ENCODE data around the gene MAB21L4. TPM values are rescaled to one million over a fixed set of nuclear protein-coding genes. Genes with fewer than 3 reads are reported as not detected.

MAB21L4 gene
- total RNA-seq, 1 experiment from 2014 or later: not detected

DNA sequence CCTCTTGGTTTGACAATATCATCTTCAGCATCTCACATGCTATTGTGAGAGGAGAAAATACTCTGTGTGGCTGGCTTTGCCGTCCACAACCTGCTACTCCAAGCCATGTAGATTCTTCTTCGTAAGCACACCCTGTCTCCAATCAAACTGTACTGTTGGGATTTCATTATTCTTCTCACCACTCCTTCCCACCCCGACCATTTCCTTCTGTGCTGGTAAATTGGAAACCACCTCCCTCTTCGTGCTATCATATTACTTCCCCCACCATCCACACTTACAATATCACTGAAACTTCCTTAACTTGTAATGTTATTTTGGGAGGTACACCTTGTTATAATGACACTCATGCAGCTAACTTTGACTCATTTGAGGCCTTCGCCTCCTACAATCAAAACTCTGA lies 30.6 kb downstream of the MAB21L4 start:
- CTCF ChIA-PET: interaction anchor here (0.7 kb wide), 1 partner anchor 542 kb away, joined by 3 read pairs; no protein-coding TSS in a partner anchor
- BruUV-seq (replicated peaks): no TSS peak
- H3K36me3 ChIP-seq (ENCODE audit: control insufficient read depth in 1 of 2, insufficient read depth in 2 of 2, low read length in 2 of 2): no peaks in the 10 kb centered on the region

More for the DNA sequence above, 30.6 kb downstream of the MAB21L4 start:
- H3K4me1 ChIP-seq (ENCODE audit: control insufficient read depth in 1 of 2, insufficient read depth in 2 of 2, low read length in 2 of 2): no peaks in the 10 kb centered on the region
- no peak overlapping the region for H2AFZ ChIP-seq (ENCODE audit: low read depth, low read length, poor library complexity, severe bottlenecking)
- RAD21 ChIA-PET (ENCODE audit: low non-redundant PET in 1 of 2, low total read pairs in 2 of 2, uncharacterized antibody in 2 of 2, unreplicated experiment in 2 of 2): no interaction called here
- ATAC-seq (no peak), DNase-seq (ENCODE audit: low read depth, low spot score) (no peak)
- H3K9me2 ChIP-seq (ENCODE audit: insufficient read depth): no peaks in the 10 kb centered on the region
- no peaks in the 10 kb centered on the region for H3K9me3 ChIP-seq (ENCODE audit: control insufficient read depth in 1 of 2, insufficient read depth in 1 of 2, low read depth in 1 of 2, low read length in 2 of 2)
- no peak overlapping the region for H3K4me2 ChIP-seq (ENCODE audit: low read length)
- no peak overlapping the region for H3K27ac ChIP-seq (ENCODE audit: low read depth, low read length)
- POLR2A ChIA-PET: no interaction called here
- H3K79me2 ChIP-seq (ENCODE audit: insufficient read depth, low read length): no peaks in the 10 kb centered on the region
- no peak overlapping the region for H3K4me3 ChIP-seq (replicated peaks in 1 of 2; ENCODE audit: low read depth in 1 of 2, low read length in 2 of 2)
- no peaks in the 10 kb centered on the region for H4K20me1 ChIP-seq (ENCODE audit: insufficient read depth)
- no peak overlapping the region for H3K9ac ChIP-seq (ENCODE audit: low read length)
- TF ChIP-seq EZH2 (IDR thresholded peaks at IDR 0.05): no peak
- no peak for TF ChIP-seq ZFX (IDR thresholded peaks at IDR 0.05)
- no peak for TF ChIP-seq POLR2AphosphoS5 (IDR thresholded peaks at IDR 0.05; ENCODE audit: low read depth, low read length)
- TF ChIP-seq SRF (IDR thresholded peaks at IDR 0.05; ENCODE audit: low read depth): no peak
- TF ChIP-seq YY1 (IDR thresholded peaks at IDR 0.05; ENCODE audit: extremely low read depth, insufficient replicate concordance, low read depth, low read length): no peak
- TF ChIP-seq, protein P1, sequence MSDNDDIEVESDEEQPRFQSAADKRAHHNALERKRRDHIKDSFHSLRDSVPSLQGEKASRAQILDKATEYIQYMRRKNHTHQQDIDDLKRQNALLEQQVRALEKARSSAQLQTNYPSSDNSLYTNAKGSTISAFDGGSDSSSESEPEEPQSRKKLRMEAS (IDR thresholded peaks at IDR 0.05): no peak
- no peak for TF ChIP-seq EZH2phosphoT487 (IDR thresholded peaks at IDR 0.05; ENCODE audit: borderline replicate concordance)
- no peak for TF ChIP-seq SIN3A (IDR thresholded peaks at IDR 0.05; ENCODE audit: low read depth)
- TF ChIP-seq, protein P2, sequence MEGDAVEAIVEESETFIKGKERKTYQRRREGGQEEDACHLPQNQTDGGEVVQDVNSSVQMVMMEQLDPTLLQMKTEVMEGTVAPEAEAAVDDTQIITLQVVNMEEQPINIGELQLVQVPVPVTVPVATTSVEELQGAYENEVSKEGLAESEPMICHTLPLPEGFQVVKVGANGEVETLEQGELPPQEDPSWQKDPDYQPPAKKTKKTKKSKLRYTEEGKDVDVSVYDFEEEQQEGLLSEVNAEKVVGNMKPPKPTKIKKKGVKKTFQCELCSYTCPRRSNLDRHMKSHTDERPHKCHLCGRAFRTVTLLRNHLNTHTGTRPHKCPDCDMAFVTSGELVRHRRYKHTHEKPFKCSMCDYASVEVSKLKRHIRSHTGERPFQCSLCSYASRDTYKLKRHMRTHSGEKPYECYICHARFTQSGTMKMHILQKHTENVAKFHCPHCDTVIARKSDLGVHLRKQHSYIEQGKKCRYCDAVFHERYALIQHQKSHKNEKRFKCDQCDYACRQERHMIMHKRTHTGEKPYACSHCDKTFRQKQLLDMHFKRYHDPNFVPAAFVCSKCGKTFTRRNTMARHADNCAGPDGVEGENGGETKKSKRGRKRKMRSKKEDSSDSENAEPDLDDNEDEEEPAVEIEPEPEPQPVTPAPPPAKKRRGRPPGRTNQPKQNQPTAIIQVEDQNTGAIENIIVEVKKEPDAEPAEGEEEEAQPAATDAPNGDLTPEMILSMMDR (IDR thresholded peaks at IDR 0.05 in 2 of 3, conservative IDR thresholded peaks at IDR 0.05 in 1 of 3; ENCODE audit: borderline replicate concordance in 1 of 3, insufficient read depth in 1 of 3, low read depth in 2 of 3, low read length in 2 of 3): no peak
- no peak for TF ChIP-seq POLR2A (IDR thresholded peaks at IDR 0.05; ENCODE audit: borderline replicate concordance, extremely low read depth, insufficient read depth, insufficient read length)
- TF ChIP-seq FOSL1 (IDR thresholded peaks at IDR 0.05; ENCODE audit: low read depth): no peak
- intact Hi-C loops (cut with micrococcal nuclease): no loop called here
- H3K27me3 ChIP-seq (ENCODE audit: insufficient read depth, low read length): peaks cover 9% of the 10 kb centered on the region; the same call in 1 of the 2 replicates
